NCI-H69 (cell line): ENCODE results near the gene CFAP92.
"Not testable (repeated sequence)": the region's sequence is repeated elsewhere in the genome, so short reads cannot be mapped to it uniquely, and the experiment has no call there.

Experiments
- DNase-seq: peaks from one replicate; lab custom pipeline; 2025; lab: John Stamatoyannopoulos, UW

CFAP92 gene

DNA sequence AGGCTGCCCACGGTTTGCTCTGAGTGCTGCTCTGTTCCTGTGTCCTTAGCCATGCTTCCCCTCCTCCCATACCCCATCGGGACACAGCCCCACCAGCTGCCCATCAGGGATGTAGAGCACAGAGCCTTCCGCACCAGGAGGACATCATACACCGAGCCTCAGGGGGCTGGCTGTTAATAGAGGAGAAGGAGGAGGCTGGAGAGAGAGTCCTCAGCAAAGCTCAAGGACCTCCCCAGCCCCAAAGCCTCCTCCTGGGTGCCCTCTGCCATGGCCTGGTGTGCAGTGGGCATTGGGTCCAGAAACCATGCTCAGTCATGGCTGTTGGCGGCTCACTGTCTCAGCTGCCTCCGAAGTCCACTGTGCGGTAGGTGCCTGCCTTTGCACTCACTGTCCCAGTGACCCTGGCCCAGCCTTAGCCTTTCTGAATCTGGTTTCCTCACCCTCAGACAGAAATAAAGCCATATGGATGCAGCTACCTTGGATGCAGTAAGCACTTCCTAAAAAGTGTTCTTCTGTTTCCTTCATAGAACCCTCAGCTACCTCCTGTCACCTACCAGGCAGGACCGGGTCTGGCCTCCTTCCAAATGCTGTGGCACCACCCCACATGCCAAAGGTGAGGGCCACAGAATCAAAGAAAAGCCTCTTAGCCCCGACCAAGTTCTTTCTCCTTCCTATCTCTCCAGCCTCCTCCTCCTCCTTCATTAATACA is 60.5 kb downstream of the CFAP92 start:
- DNase-seq: no peak

GRCh38 chr3:128932516-128933212 is 61.2 kb downstream of the CFAP92 start:
- no peak for DNase-seq

DNA sequence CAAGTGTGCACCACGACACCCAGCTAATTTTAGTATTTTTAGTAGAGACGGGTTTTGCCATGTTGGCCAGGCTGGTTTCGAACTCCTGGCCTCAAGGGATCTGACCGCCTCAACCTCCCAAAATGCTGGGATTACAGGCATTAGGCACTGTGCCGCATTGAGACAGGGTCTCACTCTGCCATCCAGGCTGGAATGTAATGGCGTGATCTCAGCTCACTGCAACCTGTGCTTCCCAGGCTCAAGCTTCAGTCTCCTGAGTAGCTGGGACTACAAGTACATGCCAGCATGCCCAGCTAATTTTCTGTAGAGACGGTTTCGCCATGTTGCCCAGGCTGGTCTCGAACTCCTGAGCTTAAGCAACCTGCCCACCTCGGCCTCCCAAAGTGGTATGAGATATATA is 62.8 kb downstream of the CFAP92 start:
- no peak for DNase-seq

DNA sequence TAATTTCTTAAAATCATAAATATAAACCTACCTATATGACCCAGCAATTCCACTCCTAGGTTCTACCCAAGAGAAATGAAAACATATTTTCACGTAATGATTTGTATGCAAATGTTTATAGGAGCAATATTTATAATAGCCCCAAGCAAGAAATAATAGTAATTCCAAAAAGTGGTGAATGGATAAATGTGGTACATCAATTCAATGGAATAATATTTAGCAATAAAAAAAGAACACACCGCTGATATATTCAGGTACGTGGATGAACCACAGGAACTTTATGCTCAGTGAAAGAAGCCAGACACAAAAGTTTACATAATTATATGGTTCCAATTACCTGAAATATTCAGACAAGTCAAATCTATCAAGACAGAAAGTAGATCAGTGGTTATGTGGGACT is 64.5 kb downstream of the CFAP92 start:
- DNase-seq: no peak

DNA sequence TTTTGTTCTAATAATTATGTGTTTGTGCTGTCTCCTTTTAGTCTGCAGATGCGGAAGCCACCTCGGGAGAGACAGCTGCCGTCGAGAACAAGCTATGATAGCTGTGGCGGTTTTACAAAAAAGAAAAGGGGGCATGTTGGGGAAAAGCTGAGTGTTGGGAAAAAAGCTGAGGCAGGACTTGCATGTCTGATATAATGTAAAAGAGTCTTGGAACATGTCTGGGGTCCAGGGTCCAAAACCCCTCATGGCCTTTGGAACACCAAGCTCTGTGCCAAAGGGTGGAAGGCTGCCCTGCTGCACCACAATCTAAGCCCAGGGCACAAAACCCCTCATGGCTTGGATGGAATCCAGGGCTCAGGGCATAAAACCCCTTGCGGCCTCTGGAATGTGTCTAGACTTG is 69.9 kb downstream of the CFAP92 start:
- not testable (repeated sequence) for DNase-seq

GRCh38 chr3:128923576-128923975 is 70.3 kb downstream of the CFAP92 start:
- no peak for DNase-seq

DNA sequence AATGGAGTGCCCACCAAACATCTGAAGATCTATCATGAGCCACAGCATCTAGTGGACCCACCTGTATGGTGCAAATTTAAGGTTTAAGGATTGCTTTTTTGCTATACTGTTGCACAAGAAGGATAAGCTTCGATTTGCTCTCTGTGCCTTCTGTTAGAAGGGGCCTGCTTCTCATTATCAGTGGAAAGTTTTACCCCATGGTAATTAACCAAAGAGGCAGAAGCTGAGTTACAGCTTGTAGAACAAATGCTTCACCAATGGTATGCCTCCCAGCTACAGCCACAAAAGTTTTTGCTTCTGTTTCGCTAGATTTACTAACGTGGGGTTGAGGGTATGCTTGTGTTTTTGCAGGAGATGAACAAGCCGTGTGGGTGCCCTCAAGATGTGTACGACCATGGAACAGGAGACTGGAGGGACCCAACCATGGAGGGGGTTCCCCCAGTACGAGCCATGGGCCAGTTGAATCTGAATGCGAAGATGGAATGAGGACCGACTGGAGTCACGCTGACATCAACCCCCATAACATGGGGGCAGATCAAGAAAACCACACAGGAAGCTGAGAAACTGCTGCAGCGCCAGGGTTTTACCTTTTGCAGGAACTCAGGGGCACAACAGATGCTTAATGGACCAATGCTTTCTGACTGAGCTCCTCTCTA is 70.9 kb downstream of the CFAP92 start:
- DNase-seq: no peak

- DNase-seq: no peak
Observed at GRCh38 chr3:128919988-128920387, 73.9 kb downstream of the CFAP92 start.

GRCh38 chr3:128917291-128917690 is 76.6 kb downstream of the CFAP92 start:
- DNase-seq: no peak

- DNase-seq: no peak
Observed at GRCh38 chr3:128914966-128915645, 78.8 kb downstream of the CFAP92 start.

DNA sequence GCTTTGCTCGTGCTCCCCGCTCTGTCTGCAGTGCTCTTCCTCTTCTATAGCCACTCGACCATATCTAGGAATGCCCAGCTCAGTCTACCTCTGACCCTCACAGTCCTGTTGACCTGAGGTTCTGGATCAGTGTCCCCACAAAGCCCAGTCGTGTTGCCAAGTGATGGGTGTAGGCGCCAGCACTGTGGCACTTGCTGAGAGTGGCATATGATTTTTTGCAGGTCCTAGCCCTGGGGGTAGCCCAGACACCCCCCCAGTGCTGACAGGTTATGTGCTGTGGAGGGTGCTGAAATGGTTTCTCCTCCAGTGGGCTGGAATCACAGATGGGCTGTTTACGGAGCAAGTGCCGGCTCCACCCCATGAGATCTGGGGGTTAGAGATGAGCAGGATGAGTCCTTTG is 82.0 kb downstream of the CFAP92 start:
- no peak for DNase-seq

DNA sequence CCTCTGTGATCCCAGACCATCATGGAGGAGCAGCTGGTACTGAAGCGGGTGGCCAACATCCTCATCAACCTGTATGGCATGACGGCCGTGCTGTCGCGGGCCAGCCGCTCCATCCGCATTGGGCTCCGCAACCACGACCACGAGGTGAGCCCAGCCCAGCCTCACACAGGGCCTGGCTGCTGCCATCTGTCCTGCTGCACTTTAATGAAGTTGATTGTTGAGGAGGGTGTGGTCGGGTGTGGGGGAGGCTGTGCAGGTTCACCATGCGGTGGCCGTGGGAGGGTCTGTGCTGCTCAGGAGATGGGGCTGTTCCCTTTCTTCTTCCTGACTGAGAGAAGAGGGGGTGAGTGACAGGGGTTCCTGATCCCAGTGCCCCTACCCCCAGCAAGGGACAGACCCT is 83.9 kb downstream of the CFAP92 start:
- DNase-seq: no peak

DNA sequence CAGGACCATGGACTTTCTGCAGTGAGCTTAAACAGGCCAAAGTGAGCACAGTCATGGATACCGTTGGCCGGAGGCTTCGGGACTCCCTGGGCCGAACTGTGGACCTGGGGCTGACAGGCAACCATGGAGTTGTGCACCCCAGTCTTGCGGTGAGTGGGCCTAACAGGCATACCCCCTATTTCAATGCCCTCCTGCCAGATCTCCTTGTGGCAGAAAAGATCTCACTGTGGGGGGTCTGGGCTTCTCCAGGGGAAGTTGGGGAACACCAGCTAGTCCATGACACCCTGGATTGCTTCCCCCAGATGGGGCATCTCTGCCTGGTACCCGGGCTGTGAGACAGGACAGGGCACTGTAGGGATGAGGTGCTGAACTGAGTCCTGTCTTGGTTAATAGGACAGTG is 84.9 kb downstream of the CFAP92 start:
- DNase-seq: no peak

DNA sequence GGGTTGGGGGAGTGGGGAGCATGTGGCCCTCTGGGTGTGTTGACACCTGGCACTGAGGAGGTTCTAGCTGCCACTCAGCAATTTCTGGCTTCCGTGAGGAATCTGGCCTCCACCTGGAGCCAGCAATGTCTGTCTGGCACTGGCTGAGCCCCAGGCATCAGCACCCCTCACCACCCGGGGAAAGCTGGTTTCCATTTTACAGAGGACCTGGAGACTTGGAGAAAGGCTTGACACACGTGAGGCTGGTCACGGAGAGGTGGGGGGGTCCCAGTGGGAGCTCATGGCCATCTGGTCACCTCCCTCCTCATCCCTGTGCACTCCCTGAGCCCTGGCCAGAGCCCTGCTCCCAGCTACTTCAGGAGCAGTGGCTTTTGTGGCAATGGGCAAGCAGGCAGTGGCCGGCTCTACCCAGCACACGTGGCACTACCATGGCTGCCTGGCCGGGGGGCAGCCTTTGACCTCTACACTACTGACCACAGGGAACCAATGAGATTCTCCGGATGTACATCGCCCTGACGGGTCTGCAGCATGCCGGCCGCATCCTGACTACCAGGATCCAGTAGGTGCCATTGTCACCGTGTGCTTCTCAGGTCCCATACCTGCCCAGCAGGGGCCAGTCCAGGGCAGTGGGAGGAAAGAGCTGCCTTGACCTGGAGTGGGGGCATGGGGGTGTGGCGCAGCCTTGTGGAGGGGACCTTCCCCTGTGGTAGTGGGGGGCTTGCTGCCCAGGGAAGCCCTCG is 86.0 kb downstream of the CFAP92 start:
- no peak for DNase-seq

GRCh38 chr3:128906804-128907525 is 86.9 kb downstream of the CFAP92 start:
- DNase-seq: no peak

DNA sequence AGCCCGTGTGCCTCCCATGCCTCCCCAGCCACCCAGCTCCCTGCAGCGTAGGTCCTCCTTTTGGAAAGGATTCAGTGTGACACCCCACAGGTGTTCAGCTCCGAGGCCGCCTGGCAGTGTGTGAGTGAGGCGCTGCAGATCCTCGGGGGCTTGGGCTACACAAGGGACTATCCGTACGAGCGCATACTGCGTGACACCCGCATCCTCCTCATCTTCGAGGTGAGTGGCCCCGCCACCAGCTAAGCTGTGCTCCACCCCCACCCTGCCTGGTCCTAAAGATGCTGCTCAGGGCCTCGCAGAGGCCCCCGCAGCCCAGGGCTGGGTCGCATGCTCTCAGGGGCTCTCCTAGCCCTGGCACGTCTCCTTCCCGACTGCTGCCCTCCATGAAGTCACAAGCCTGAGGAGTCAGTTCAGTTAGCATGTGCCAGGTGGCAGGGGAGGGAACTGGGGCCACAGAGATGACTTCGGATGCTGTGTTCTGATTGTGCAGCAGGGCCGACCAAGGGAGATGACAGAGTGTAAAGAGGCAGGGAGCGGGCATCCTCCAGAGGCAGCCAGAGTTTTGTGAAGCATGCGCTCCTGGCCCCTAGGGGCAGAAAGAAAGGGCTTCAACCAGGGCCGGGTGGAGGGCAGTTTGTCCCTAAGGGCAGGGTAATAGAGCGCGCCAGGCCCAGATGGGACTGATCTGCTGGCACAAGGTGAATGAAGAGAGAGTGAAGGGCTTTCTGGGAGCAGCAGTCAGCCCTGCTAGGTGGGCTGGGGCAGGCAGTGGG is 87.7 kb downstream of the CFAP92 start:
- DNase-seq: no peak

GRCh38 chr3:128903501-128903900 is 90.4 kb downstream of the CFAP92 start:
- no peak for DNase-seq

GRCh38 chr3:128902426-128902825 is 91.5 kb downstream of the CFAP92 start:
- no peak for DNase-seq

- no peak for DNase-seq
Observed at GRCh38 chr3:128895843-128896697, 97.8 kb downstream of the CFAP92 start.
